ENCODE results near the gene REELD1.

- TF ChIP-seq CTCF (conservative IDR thresholded peaks at IDR 0.05; ENCODE audit: low read depth, low read length) (no peak), SMC3 (IDR thresholded peaks at IDR 0.05; ENCODE audit: low read depth, low read length) (no peak), POLR2A (IDR thresholded peaks at IDR 0.05; ENCODE audit: low read depth, low read length) (no peak), USF2 (IDR thresholded peaks at IDR 0.05; ENCODE audit: low read depth, low read length) (no peak), CEBPB (IDR thresholded peaks at IDR 0.05; ENCODE audit: low read depth, low read length) (no peak), ELK1 (IDR thresholded peaks at IDR 0.05; ENCODE audit: borderline replicate concordance, low read depth, low read length) (no peak), RAD21 (IDR thresholded peaks at IDR 0.05; ENCODE audit: low read length) (no peak), NFE2L2 (IDR thresholded peaks at IDR 0.05; ENCODE audit: low read depth, low read length) (no peak), MXI1 (IDR thresholded peaks at IDR 0.05; ENCODE audit: borderline replicate concordance, low read depth, low read length) (no peak), RCOR1 (IDR thresholded peaks at IDR 0.05; ENCODE audit: insufficient replicate concordance, low read length) (no peak), MAFK (IDR thresholded peaks at IDR 0.05; ENCODE audit: low read depth, low read length) (no peak)
These were observed 49.1 kb upstream of the REELD1 start for GRCh38 chr4:146165221-146165620.

All from IMR-90 (cell line).